Erythroblast (primary cell): Measurements from ENCODE around the gene ZNF587B.
"Not testable (repeated sequence)": the region's sequence is repeated elsewhere in the genome, so short reads cannot be mapped to it uniquely, and the experiment has no call there.

Experiments
- GATA1 ChIP-seq: IDR thresholded peaks from 2 replicates; pipeline ENCODE4 v1.6.1; 2011; ENCODE audit warnings: low read depth, mild to moderate bottlenecking, control low read depth, low read length, moderate library complexity
- POLR2A ChIP-seq: IDR thresholded peaks from 2 replicates; pipeline ENCODE4 v1.6.1; 2011; ENCODE audit warnings: mild to moderate bottlenecking, low read length

DNA sequence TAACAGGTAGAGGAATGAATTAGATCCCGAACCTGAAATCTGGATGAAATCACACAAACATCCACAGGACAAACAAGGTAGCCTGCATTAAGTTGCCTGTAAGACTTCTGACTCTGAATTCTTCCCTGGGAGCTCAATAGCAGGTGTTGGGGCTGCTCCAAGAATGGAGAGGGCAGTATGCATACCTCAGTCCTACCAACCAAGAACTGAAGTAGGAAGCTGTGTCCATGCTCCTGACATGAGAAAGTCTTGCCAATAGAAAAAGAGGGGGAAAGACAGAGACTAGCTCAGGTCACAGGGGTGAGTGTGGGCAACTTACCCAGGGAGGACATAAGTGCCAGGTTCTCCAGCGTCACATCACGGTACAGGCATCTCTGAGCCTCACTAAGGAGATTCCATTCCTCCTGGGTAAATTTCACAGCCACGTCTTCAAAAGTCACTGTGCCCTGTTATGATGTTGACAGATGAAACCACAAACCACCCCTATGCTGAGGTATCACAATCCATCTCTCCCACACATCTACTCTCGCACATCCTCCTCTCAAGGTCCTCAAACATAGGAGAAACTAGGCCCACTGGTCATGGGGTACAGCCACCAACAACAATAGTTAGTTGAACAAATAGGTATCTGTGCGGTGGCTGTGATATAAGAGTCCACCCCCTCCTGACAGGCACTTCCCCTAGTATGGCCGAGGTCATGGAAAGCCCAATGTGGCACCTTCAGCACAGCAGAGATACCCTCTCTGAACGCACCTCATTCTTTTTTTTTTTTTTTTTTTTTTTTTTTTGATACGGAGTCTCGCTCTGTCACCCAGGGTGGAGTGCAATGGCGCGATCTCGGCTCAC is 16.9 kb upstream of the ZNF587B start:
- TF ChIP-seq POLR2A, GATA1: not testable (repeated sequence)
